ENCODE results near the gene SHANK1.

The SHANK1 gene

GRCh38 chr19:50725911-50726230, 6.3 kb upstream of the SHANK1 start:
- DNase-seq: no peak

GRCh38 chr19:50725218-50725910, 5.8 kb upstream of the SHANK1 start:
- DNase-seq: no peak

GRCh38 chr19:50724522-50725217, 5.1 kb upstream of the SHANK1 start:
- peak; percentile 83 to 92 for DNase-seq

GRCh38 chr19:50723735-50724521, 4.3 kb upstream of the SHANK1 start:
- DNase-seq: no peak

GRCh38 chr19:50723069-50723468, 3.5 kb upstream of the SHANK1 start, which contains the start of gene CLEC11A:
Gene CLEC11A (plus strand): TSS chr19:50723364. CDS start chr19:50723526, 162 bp downstream.
- no peak for DNase-seq

- no peak for DNase-seq
Observed at GRCh38 chr19:50722201-50723013, 2.8 kb upstream of the SHANK1 start.

- DNase-seq: no peak
Observed at GRCh38 chr19:50721441-50722137, 2.0 kb upstream of the SHANK1 start.

GRCh38 chr19:50720921-50721381, 1.3 kb upstream of the SHANK1 start:
- DNase-seq: no peak

GRCh38 chr19:50720181-50720920, 749 bp upstream of the SHANK1 start:
- DNase-seq: no peak

- no peak for DNase-seq
Observed at GRCh38 chr19:50719119-50719435, 525 bp downstream of the SHANK1 start.

GRCh38 chr19:50718255-50719118, 1.1 kb downstream of the SHANK1 start:
- DNase-seq: no peak

GRCh38 chr19:50717891-50718254, 1.7 kb downstream of the SHANK1 start:
- no peak for DNase-seq

GRCh38 chr19:50717026-50717723, 2.4 kb downstream of the SHANK1 start:
- DNase-seq: no peak

- DNase-seq: no peak
Observed at GRCh38 chr19:50716178-50717025, 3.2 kb downstream of the SHANK1 start.

- no peak for DNase-seq
Observed at GRCh38 chr19:50713556-50714236, 5.9 kb downstream of the SHANK1 start.

GRCh38 chr19:50712833-50713232, 6.8 kb downstream of the SHANK1 start:
- no peak for DNase-seq

- no peak for DNase-seq
Observed at GRCh38 chr19:50711805-50712204, 7.8 kb downstream of the SHANK1 start.

- no peak for DNase-seq
Observed at GRCh38 chr19:50711196-50711595, 8.4 kb downstream of the SHANK1 start.
